Neuron (in vitro differentiated cells): ENCODE measurements around the gene PIP5K1B.

Experiments used
- H2AFZ ChIP-seq: one replicate; pipeline ENCODE4 v1.6.1; 2013; ENCODE audit warnings: low read depth, mild to moderate bottlenecking, inconsistent platforms, low read length, moderate library complexity
- H3K27me3 ChIP-seq: one replicate; pipeline ENCODE4 v1.6.1; 2013; ENCODE audit warnings: low read length; ENCODE audit not compliant: insufficient read depth
- H3K36me3 ChIP-seq: one replicate; pipeline ENCODE4 v1.6.1; 2013; ENCODE audit warnings: low read length; ENCODE audit not compliant: insufficient read depth
- H3K4me1 ChIP-seq: one replicate; pipeline ENCODE4 v1.6.1; 2013; ENCODE audit warnings: low read length; ENCODE audit not compliant: insufficient read depth
- H3K4me3 ChIP-seq: 2 replicates; pipeline ENCODE4 v1.5.1; 2013; ENCODE audit warnings: mild to moderate bottlenecking, low read length, moderate library complexity
- H3K9me3 ChIP-seq: one replicate; pipeline ENCODE4 v1.6.1; 2013; ENCODE audit warnings: low read length

The PIP5K1B gene

GRCh38 chr9:68827837-68828744 is 123.1 kb downstream of the PIP5K1B start:
- Histone ChIP-seq H2AFZ (no peak overlapping the region), H3K9me3 (no peaks in the 10 kb centered on the region), H3K4me1 (no peaks in the 10 kb centered on the region), H3K4me3 (no peak overlapping the region), H3K27me3 (no peaks in the 10 kb centered on the region), H3K36me3 (no peaks in the 10 kb centered on the region)

GRCh38 chr9:68832101-68832500 is 127.1 kb downstream of the PIP5K1B start:
- Histone ChIP-seq H3K9me3 (no peaks in the 10 kb centered on the region), H2AFZ (no peak overlapping the region), H3K4me1 (no peaks in the 10 kb centered on the region), H3K4me3 (no peak overlapping the region), H3K36me3 (no peaks in the 10 kb centered on the region), H3K27me3 (no peaks in the 10 kb centered on the region)

- no peaks in the 10 kb centered on the region for H3K4me1 ChIP-seq
- H3K36me3 ChIP-seq = no peaks in the 10 kb centered on the region
Observed at GRCh38 chr9:68832861-68833518, 128.0 kb downstream of the PIP5K1B start.

GRCh38 chr9:68834931-68835520 is 130.0 kb downstream of the PIP5K1B start:
- no peaks in the 10 kb centered on the region for H3K27me3 ChIP-seq
- H2AFZ ChIP-seq = no peak overlapping the region

More at GRCh38 chr9:68832861-68833518, 128.0 kb downstream of the PIP5K1B start:
- H3K27me3 ChIP-seq = no peaks in the 10 kb centered on the region
- no peaks in the 10 kb centered on the region for H3K9me3 ChIP-seq
- no peak overlapping the region for H3K4me3 ChIP-seq
- H2AFZ ChIP-seq = no peak overlapping the region

GRCh38 chr9:68836788-68837187 is 131.7 kb downstream of the PIP5K1B start:
- Histone ChIP-seq H3K4me3 (no peak overlapping the region), H3K4me1 (no peaks in the 10 kb centered on the region), H2AFZ (no peak overlapping the region), H3K9me3 (no peaks in the 10 kb centered on the region), H3K36me3 (no peaks in the 10 kb centered on the region), H3K27me3 (no peaks in the 10 kb centered on the region)

More at GRCh38 chr9:68834931-68835520, 130.0 kb downstream of the PIP5K1B start:
- Histone ChIP-seq H3K9me3 (no peaks in the 10 kb centered on the region), H3K4me1 (no peaks in the 10 kb centered on the region), H3K4me3 (no peak overlapping the region), H3K36me3 (no peaks in the 10 kb centered on the region)

- Histone ChIP-seq H3K9me3 (no peaks in the 10 kb centered on the region), H3K36me3 (no peaks in the 10 kb centered on the region), H3K4me1 (no peaks in the 10 kb centered on the region), H3K4me3 (no peak overlapping the region), H3K27me3 (no peaks in the 10 kb centered on the region), H2AFZ (no peak overlapping the region)
Observed at GRCh38 chr9:68838245-68838644, 133.2 kb downstream of the PIP5K1B start.

- H3K9me3 ChIP-seq = no peaks in the 10 kb centered on the region
- H3K36me3 ChIP-seq = no peaks in the 10 kb centered on the region
- H3K27me3 ChIP-seq = no peaks in the 10 kb centered on the region
- H3K4me3 ChIP-seq = no peak overlapping the region
- H3K4me1 ChIP-seq = no peaks in the 10 kb centered on the region
- no peak overlapping the region for H2AFZ ChIP-seq
Observed at GRCh38 chr9:68841276-68842052, 136.4 kb downstream of the PIP5K1B start.

- Histone ChIP-seq H3K4me1 (no peaks in the 10 kb centered on the region), H3K36me3 (no peaks in the 10 kb centered on the region), H3K9me3 (no peaks in the 10 kb centered on the region), H3K4me3 (no peak overlapping the region), H3K27me3 (no peaks in the 10 kb centered on the region), H2AFZ (no peak overlapping the region)
Observed at GRCh38 chr9:68842568-68842967, 137.5 kb downstream of the PIP5K1B start.

- H3K9me3 ChIP-seq = no peaks in the 10 kb centered on the region
- no peaks in the 10 kb centered on the region for H3K36me3 ChIP-seq
- H3K4me3 ChIP-seq = no peak overlapping the region
- no peaks in the 10 kb centered on the region for H3K4me1 ChIP-seq
- H3K27me3 ChIP-seq = no peaks in the 10 kb centered on the region
- H2AFZ ChIP-seq = no peak overlapping the region
Observed at GRCh38 chr9:68843239-68843638, 138.2 kb downstream of the PIP5K1B start.

GRCh38 chr9:68844157-68844556 is 139.1 kb downstream of the PIP5K1B start:
- Histone ChIP-seq H3K4me3 (no peak overlapping the region), H3K36me3 (no peaks in the 10 kb centered on the region), H3K27me3 (no peaks in the 10 kb centered on the region), H3K9me3 (no peaks in the 10 kb centered on the region), H2AFZ (no peak overlapping the region), H3K4me1 (no peaks in the 10 kb centered on the region)

GRCh38 chr9:68844631-68845612 is 139.9 kb downstream of the PIP5K1B start:
- Histone ChIP-seq H2AFZ (no peak overlapping the region), H3K9me3 (no peaks in the 10 kb centered on the region), H3K4me1 (no peaks in the 10 kb centered on the region), H3K27me3 (no peaks in the 10 kb centered on the region), H3K36me3 (no peaks in the 10 kb centered on the region), H3K4me3 (no peak overlapping the region)

GRCh38 chr9:68847765-68848164 is 142.7 kb downstream of the PIP5K1B start:
- Histone ChIP-seq H3K4me3 (no peak overlapping the region), H3K9me3 (no peaks in the 10 kb centered on the region), H3K36me3 (no peaks in the 10 kb centered on the region), H2AFZ (no peak overlapping the region), H3K4me1 (no peaks in the 10 kb centered on the region), H3K27me3 (no peaks in the 10 kb centered on the region)
